Activated naive CD4-positive, alpha-beta T cell treated with anti-CD3 and anti-CD28 coated beads, Interleukin-2, amount 10 ng/mL, durations not matched to agents 7 days and 5 days (primary cell): Measurements from ENCODE around the gene RHCE.
"Not testable (repeated sequence)": the region's sequence is repeated elsewhere in the genome, so short reads cannot be mapped to it uniquely, and the experiment has no call there.

Source experiments
- CTCF ChIA-PET: fragments of 350-600 bp; sonication (Branson Sonifier 250); formaldehyde crosslinking; loops from one replicate; lab custom pipeline; 2021; ENCODE audit warnings: antibody characterized with exemption; lab: Charles Lee
- DNase-seq: peaks from one replicate; pipeline ENCODE4 v3.0.0-alpha.2; 2020
- H3K27ac Mint-ChIP-seq: one replicate; pipeline ENCODE4 v1.8.0; 2021; ENCODE audit warnings: mild to moderate bottlenecking, moderate library complexity, mixed read lengths
- H3K27me3 Mint-ChIP-seq: one replicate; pipeline ENCODE4 v1.8.0; 2021; ENCODE audit warnings: mild to moderate bottlenecking, mixed read lengths
- H3K36me3 Mint-ChIP-seq: one replicate; pipeline ENCODE4 v1.8.0; 2021; ENCODE audit warnings: mixed read lengths
- H3K4me1 Mint-ChIP-seq: one replicate; pipeline ENCODE4 v1.8.0; 2021; ENCODE audit warnings: mixed read lengths
- H3K4me3 Mint-ChIP-seq: one replicate; pipeline ENCODE4 v1.8.0; 2021; ENCODE audit warnings: mild to moderate bottlenecking, moderate library complexity, mixed read lengths
- H3K9me3 Mint-ChIP-seq: one replicate; pipeline ENCODE4 v1.8.0; 2021; ENCODE audit warnings: mixed read lengths

RHCE gene

DNA sequence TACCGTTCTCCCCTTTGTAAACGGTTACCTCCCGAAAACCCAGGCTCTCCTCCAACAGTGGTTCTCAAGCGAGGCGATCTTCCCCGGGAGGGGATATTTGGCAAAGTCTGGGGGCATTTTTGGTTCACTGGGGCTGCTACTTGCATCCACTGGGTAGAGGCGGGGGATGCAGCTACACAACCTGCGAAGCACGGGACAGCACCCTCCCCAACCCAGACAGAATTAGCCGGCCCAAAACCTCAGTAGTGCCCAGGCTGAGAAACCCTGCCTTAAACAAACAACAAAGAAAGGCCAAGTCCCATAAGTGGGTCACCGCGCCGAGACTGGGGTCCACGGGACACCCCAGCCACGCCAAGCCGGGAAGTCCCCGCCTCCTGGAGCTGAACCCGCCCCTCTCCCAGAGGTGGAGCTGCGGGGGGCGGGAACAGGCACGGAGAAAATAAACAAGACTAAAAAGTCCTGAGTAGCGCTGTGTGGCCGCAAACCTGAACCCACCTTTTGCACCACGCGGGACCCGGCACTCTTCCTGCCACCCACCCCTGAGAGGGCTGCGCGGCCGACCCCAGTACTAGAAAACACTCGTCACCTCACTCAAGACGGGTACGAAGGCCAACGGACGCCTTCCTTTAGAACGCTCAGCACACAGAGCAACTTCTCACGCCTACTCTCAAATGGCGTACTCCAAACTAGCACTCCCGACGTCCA, 83.0 kb downstream of the RHCE start:
- peak; percentile 39 for DNase-seq
- H3K9me3 Mint-ChIP-seq, CTCF ChIA-PET, H3K27me3 Mint-ChIP-seq: not testable (repeated sequence)
- H3K4me1 Mint-ChIP-seq: peaks cover 31% of the 10 kb centered on the region
- H3K4me3 Mint-ChIP-seq: peak overlapping the region; percentile 89
- peak overlapping the region; percentile 92 for H3K27ac Mint-ChIP-seq
- peaks cover 16% of the 10 kb centered on the region for H3K36me3 Mint-ChIP-seq

DNA sequence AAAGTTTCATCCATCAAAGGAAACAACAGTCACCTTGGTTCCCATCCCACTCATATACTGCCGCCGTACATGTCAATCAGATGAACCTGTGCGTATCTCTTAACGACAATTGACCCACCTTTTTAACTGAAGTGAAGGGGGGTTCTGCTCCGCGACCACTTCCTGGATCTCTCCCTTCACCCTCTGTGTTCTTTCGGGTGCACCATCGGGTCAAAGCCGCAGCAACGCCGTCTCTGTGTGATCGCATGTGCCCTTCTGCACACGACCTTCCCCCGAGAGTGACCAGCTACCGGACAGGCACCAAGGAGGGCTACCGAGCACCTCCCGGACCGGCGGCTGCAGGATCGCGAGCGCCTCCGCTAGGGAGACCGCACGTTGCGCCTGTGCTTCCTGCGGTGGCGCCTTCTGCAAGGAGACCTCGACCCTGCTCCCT, 83.7 kb downstream of the RHCE start:
- CTCF ChIA-PET, H3K27me3 Mint-ChIP-seq, H3K9me3 Mint-ChIP-seq: not testable (repeated sequence)
- H3K4me3 Mint-ChIP-seq: peak overlapping the region; percentile 89
- peaks cover 17% of the 10 kb centered on the region for H3K36me3 Mint-ChIP-seq
- peak overlapping the region; percentile 86 for H3K27ac Mint-ChIP-seq
- peaks cover 29% of the 10 kb centered on the region for H3K4me1 Mint-ChIP-seq
- peak; percentile 47 for DNase-seq

DNA sequence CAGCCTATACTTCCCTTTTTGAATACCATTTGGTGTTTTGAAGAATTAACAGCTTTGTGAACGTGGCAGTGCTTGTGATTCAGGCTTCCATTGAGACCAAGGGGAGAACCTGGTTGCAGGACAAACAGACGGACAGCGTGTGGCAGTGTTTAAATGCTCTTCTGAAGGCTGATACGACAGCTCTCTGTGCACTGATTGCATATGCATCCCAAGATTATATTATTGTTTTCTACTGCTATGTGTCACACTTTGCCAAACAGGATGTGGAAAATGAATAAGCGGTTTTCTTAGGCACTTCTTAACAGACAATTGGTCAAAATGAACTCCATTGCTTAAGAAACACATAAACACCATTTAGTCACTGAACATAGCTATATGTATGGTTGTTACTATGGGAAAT, 90.7 kb downstream of the RHCE start:
- H3K36me3 Mint-ChIP-seq: peaks cover 11% of the 10 kb centered on the region
- H3K27me3 Mint-ChIP-seq, H3K9me3 Mint-ChIP-seq, H3K4me3 Mint-ChIP-seq, CTCF ChIA-PET: not testable (repeated sequence)
- DNase-seq: peak; percentile 22
- peak overlapping the region; percentile 78 for H3K27ac Mint-ChIP-seq
- H3K4me1 Mint-ChIP-seq: peaks cover 12% of the 10 kb centered on the region

DNA sequence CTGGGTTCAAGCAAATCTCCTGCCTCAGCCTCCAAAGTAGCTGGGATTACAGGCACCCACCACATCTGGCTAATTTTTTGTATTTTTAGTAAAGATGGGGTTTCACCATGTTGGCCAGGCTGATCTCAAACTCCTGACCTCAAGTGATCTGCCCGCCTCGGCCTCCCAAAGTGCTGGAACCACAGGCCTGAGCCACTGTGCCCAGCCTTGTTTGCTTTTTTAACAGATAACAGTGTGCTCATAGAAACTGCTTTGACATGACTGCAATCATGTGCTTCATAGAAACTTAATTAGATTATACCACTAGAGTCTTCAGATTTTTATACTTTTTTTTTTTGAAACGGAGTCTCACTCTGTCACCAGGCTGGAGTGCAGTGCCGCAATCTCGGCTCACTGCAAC, 91.3 kb downstream of the RHCE start:
- H3K27me3 Mint-ChIP-seq, H3K4me3 Mint-ChIP-seq, CTCF ChIA-PET, H3K36me3 Mint-ChIP-seq, DNase-seq, H3K9me3 Mint-ChIP-seq: not testable (repeated sequence)
- Mint-ChIP-seq H3K4me1 (peaks cover 12% of the 10 kb centered on the region), H3K27ac (peak overlapping the region; percentile 78)

DNA sequence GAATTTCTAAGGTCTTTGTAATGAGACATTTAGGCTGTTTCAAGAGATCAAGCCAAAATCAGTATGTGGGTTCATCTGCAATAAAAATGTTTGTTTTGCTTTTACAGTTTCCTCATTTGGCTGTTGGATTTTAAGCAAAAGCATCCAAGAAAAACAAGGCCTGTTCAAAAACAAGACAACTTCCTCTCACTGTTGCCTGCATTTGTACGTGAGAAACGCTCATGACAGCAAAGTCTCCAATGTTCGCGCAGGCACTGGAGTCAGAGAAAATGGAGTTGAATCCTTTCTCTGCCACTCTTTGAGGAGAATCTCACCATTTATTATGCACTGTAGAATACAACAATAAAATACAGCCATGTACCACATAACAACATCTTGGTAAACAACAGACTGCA, 91.8 kb downstream of the RHCE start:
- H3K27me3 Mint-ChIP-seq, DNase-seq, H3K27ac Mint-ChIP-seq, CTCF ChIA-PET, H3K4me3 Mint-ChIP-seq, H3K9me3 Mint-ChIP-seq, H3K36me3 Mint-ChIP-seq: not testable (repeated sequence)
- H3K4me1 Mint-ChIP-seq: peaks cover 12% of the 10 kb centered on the region

DNA sequence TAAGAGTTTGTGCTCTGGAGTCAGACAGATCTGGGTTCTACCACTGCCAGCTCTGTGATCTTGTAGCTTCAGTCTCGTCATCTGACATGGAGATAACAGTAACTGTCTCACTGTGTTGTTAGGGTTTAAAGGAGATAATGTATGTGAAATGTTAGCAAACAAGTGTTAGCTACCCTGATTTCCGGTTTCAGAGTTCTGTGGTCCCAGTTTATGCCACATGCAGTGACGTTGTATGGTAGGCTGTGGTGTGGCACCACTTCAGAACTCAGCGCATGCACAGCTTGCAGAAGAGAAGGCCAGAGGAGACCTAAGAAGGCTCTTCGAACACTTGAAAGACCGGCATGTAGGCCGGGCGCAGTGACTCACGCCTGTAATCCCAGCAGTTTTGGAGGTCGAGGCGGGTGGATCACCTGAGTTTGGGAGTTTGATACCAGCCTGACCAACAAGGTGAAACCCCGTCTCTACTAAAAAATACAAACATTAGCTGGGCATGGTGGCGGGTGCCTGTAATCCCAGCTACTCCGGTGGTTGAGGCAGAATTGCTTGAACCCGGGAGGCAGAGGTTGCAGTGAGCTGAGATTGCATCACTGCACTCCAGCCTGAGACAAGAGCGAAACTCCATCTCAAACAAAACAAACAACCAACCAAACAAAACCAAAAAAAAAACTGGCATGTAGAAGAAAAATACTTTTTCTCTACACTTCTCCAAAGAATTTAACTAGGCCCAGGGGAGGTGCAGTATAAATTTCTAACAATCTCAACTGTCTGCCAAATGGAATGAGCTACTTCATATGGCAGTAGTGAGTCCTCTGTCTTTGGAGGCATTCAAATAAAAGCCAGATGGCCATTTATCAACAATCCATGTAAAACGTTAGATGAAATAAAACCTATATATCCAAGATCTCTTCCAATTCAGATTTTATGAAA, 92.5 kb downstream of the RHCE start:
- DNase-seq, H3K27me3 Mint-ChIP-seq, H3K36me3 Mint-ChIP-seq, H3K4me3 Mint-ChIP-seq, H3K9me3 Mint-ChIP-seq, CTCF ChIA-PET, H3K27ac Mint-ChIP-seq: not testable (repeated sequence)
- peaks cover 12% of the 10 kb centered on the region for H3K4me1 Mint-ChIP-seq

DNA sequence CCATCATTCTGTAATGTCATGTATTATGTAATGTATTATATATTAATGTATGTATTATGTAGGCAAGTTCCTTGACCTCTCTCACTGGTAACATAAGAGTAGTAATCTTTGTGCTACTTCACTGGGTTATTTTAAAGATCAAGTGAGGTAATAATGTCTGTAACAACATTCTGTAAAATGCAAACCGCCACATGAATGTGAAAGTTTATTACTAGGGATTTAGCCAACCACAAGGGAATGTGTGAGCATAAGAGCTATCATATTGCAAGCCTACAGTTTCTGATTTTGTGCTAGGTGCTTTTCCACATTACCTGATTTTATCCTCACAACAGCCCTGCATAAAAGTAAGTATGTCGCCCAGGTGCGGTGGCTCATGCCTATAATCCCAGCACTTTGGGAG, 96.2 kb downstream of the RHCE start:
- DNase-seq, CTCF ChIA-PET, H3K36me3 Mint-ChIP-seq, H3K27ac Mint-ChIP-seq, H3K27me3 Mint-ChIP-seq, H3K4me1 Mint-ChIP-seq, H3K9me3 Mint-ChIP-seq, H3K4me3 Mint-ChIP-seq: not testable (repeated sequence)

DNA sequence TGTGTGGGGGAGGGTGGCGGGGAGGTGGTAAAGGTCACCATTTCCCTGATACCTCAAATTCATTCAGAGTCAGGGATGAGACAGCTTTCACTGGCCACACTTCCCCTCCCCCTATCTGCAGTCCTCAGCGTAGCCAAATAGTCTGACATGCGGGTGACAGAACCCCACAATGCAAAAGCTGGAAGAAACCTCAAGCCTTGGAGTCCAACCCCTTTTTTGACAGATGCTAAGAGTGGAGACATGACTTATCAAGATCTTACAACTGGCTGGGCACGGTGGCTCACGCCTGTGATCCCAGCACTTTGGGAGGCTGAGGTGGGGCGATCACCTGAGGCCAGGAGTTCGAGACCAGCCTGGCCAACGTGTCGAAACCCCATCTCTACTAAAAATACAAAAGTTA, 98.5 kb downstream of the RHCE start:
- H3K4me1 Mint-ChIP-seq, DNase-seq, CTCF ChIA-PET, H3K27me3 Mint-ChIP-seq, H3K27ac Mint-ChIP-seq, H3K36me3 Mint-ChIP-seq, H3K9me3 Mint-ChIP-seq, H3K4me3 Mint-ChIP-seq: not testable (repeated sequence)

DNA sequence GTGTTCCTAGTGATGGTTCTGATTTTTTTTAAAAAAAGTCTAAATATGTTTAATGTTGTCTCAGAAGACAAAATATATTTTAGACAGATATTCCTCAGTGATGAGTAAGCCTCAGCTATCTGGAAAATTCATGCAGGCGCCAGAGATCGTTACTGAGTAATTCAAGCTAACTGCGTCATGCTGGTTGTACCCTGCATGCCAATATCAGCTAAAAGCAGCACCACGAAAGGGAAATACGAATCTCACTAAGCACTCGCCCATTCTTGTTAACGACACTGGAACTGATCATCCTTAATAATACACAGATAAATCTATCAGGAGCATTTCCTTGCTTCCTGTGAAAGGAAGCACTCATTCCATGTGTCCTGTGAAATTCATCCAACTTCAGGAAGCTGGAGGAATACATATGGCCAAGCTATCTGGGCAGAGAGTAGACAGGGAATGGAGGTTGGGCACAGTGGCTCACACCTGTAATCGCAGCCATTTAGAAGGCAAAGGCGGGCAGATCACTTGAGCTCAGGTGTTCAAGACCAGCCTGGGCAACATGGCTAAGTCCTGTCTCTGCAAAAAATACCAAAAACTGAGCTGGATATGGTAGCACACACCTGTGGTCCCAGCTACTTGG, 100.2 kb downstream of the RHCE start:
- CTCF ChIA-PET, H3K4me1 Mint-ChIP-seq, H3K9me3 Mint-ChIP-seq, H3K36me3 Mint-ChIP-seq, H3K27me3 Mint-ChIP-seq, DNase-seq, H3K4me3 Mint-ChIP-seq, H3K27ac Mint-ChIP-seq: not testable (repeated sequence)

DNA sequence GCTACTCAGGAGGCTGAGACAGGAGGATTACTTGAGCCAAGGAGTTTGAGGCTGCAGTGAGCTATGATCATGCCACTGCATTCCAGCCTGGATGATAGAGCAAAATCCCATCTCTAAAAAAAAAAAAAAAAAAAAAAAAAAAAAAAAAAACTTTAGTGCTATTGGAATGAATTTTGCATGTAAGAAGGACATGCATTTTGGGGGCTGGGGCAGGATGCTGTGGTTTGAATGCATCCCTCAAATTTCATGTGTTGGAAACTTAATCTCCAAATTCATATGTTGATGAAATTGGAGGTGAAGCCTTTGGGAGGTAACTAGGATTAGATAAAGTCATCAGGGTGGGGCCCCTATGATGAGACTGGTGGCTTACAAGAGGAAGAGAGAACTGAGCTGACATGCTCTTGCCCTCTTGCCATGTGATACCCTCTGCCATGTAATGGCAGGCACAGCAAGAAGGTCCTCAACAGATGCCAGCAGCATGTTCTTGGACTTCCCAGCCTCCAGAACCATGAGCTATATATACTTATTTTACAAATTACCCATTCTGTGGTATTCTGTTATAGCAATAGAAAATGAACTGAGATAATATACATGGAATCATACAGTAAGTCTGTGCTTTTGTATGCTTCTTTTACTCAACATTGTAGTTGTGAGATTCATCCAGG, 107.7 kb downstream of the RHCE start:
- H3K9me3 Mint-ChIP-seq, H3K27me3 Mint-ChIP-seq, DNase-seq, H3K4me3 Mint-ChIP-seq, H3K36me3 Mint-ChIP-seq, H3K4me1 Mint-ChIP-seq, H3K27ac Mint-ChIP-seq: not testable (repeated sequence)
- CTCF ChIA-PET: interaction anchor here (0.6 kb wide), 1 partner anchor 197 kb away, joined by 4 read pairs; no protein-coding TSS in a partner anchor
